ENCODE measurements around the gene SULF2. TPM values are rescaled to one million over a fixed set of nuclear protein-coding genes. Genes with fewer than 3 reads are reported as not detected.

The SULF2 gene
- total RNA-seq, 2 donors from 2014 or later: 75.7 to 146 TPM

- Histone ChIP-seq H3K4me3 (ENCODE audit: low read length) (no peak overlapping the region), H3K36me3 (ENCODE audit: control insufficient read depth, insufficient read depth, low read length) (peaks cover 7% of the 10 kb centered on the region), H3K27ac (ENCODE audit: low read depth, low read length) (no peak overlapping the region), H3K9me3 (ENCODE audit: control insufficient read depth, low read length) (no peaks in the 10 kb centered on the region), H3K4me1 (ENCODE audit: control insufficient read depth, insufficient read depth, low read length) (no peaks in the 10 kb centered on the region), H3K9ac (ENCODE audit: extremely low read depth, low read length, poor library complexity, severe bottlenecking) (no peak overlapping the region), H3K27me3 (ENCODE audit: control insufficient read depth, insufficient read depth, low read length, poor library complexity, severe bottlenecking) (no peaks in the 10 kb centered on the region)
- no peak for DNase-seq
- WGBS, 2 experiments (ENCODE audit: insufficient coverage in 1 of 2, insufficient read length in 1 of 2): 92 to 100% methylated on average over 1 to 5 of the region's 6 CpGs
- no peak overlapping the region for H3K27ac Mint-ChIP-seq
- no peaks in the 10 kb centered on the region for H3K27me3 Mint-ChIP-seq (ENCODE audit: insufficient read depth)
- peaks cover 15% of the 10 kb centered on the region for H3K36me3 Mint-ChIP-seq (ENCODE audit: low read depth)
- no peak overlapping the region for H3K4me3 Mint-ChIP-seq
- TF ChIP-seq CTCF (conservative IDR thresholded peaks at IDR 0.05): no peak
- H3K4me1 Mint-ChIP-seq: peaks cover 9% of the 10 kb centered on the region
- H3K9me3 Mint-ChIP-seq: no peaks in the 10 kb centered on the region
Measured at GRCh38 chr20:47618479-47618878, 166.8 kb downstream of the SULF2 start.

GRCh38 chr20:47614703-47615309 lies 170.5 kb downstream of the SULF2 start:
- Histone ChIP-seq H3K27me3 (ENCODE audit: control insufficient read depth, insufficient read depth, low read length, poor library complexity, severe bottlenecking) (no peaks in the 10 kb centered on the region), H3K9me3 (ENCODE audit: control insufficient read depth, low read length) (no peaks in the 10 kb centered on the region), H3K27ac (ENCODE audit: low read depth, low read length) (no peak overlapping the region), H3K9ac (ENCODE audit: extremely low read depth, low read length, poor library complexity, severe bottlenecking) (no peak overlapping the region), H3K4me1 (ENCODE audit: control insufficient read depth, insufficient read depth, low read length) (no peaks in the 10 kb centered on the region), H3K36me3 (ENCODE audit: control insufficient read depth, insufficient read depth, low read length) (no peaks in the 10 kb centered on the region), H3K4me3 (ENCODE audit: low read length) (no peak overlapping the region)
- no peak for DNase-seq
- no peak for TF ChIP-seq CTCF (conservative IDR thresholded peaks at IDR 0.05)
- Mint-ChIP-seq H3K27me3 (ENCODE audit: insufficient read depth) (no peaks in the 10 kb centered on the region), H3K36me3 (ENCODE audit: low read depth) (peaks cover 3% of the 10 kb centered on the region), H3K27ac (no peak overlapping the region), H3K9me3 (no peaks in the 10 kb centered on the region), H3K4me1 (peaks cover 6% of the 10 kb centered on the region), H3K4me3 (no peak overlapping the region)
- WGBS, 2 experiments (ENCODE audit: insufficient coverage in 1 of 2, insufficient read length in 1 of 2): 98 to 100% methylated on average over 2 of the region's 2 CpGs

GRCh38 chr20:47612670-47613069 lies 172.6 kb downstream of the SULF2 start:
- no peaks in the 10 kb centered on the region for H3K9me3 ChIP-seq (ENCODE audit: control insufficient read depth, low read length)
- no peaks in the 10 kb centered on the region for H3K9me3 Mint-ChIP-seq
- no peak overlapping the region for H3K27ac Mint-ChIP-seq
- no peak overlapping the region for H3K4me3 Mint-ChIP-seq
- H3K36me3 Mint-ChIP-seq (ENCODE audit: low read depth): peaks cover 3% of the 10 kb centered on the region
- TF ChIP-seq CTCF (conservative IDR thresholded peaks at IDR 0.05): no peak
- H3K36me3 ChIP-seq (ENCODE audit: control insufficient read depth, insufficient read depth, low read length): no peaks in the 10 kb centered on the region
- no peak overlapping the region for H3K4me3 ChIP-seq (ENCODE audit: low read length)
- DNase-seq: no peak
- no peak overlapping the region for H3K27ac ChIP-seq (ENCODE audit: low read depth, low read length)
- WGBS, 2 experiments (ENCODE audit: insufficient coverage in 1 of 2, insufficient read length in 1 of 2): 100% methylated on average over 1 of the region's 2 CpGs; no CpG with 5 or more reads in 1 of the 2 experiments
- peaks cover 6% of the 10 kb centered on the region for H3K4me1 Mint-ChIP-seq
- no peaks in the 10 kb centered on the region for H3K27me3 ChIP-seq (ENCODE audit: control insufficient read depth, insufficient read depth, low read length, poor library complexity, severe bottlenecking)
- no peak overlapping the region for H3K9ac ChIP-seq (ENCODE audit: extremely low read depth, low read length, poor library complexity, severe bottlenecking)
- no peaks in the 10 kb centered on the region for H3K27me3 Mint-ChIP-seq (ENCODE audit: insufficient read depth)
- no peaks in the 10 kb centered on the region for H3K4me1 ChIP-seq (ENCODE audit: control insufficient read depth, insufficient read depth, low read length)

All from endodermal cell (in vitro differentiated cells).